ENCODE data around the gene PTPN1. TPM values are rescaled to one million over a fixed set of nuclear protein-coding genes. Genes with fewer than 3 reads are reported as not detected.

The PTPN1 gene
- total RNA-seq, 2 donors from 2014 or later: 33.2 to 37.9 TPM

GRCh38 chr20:50604451-50604850 is 94.3 kb downstream of the PTPN1 start:
- H3K9ac ChIP-seq (ENCODE audit: low read depth in 2 of 2, low read length in 2 of 2): no peak overlapping the region
- H3K4me1 ChIP-seq: no peaks in the 10 kb centered on the region
- TF ChIP-seq, protein P1, sequence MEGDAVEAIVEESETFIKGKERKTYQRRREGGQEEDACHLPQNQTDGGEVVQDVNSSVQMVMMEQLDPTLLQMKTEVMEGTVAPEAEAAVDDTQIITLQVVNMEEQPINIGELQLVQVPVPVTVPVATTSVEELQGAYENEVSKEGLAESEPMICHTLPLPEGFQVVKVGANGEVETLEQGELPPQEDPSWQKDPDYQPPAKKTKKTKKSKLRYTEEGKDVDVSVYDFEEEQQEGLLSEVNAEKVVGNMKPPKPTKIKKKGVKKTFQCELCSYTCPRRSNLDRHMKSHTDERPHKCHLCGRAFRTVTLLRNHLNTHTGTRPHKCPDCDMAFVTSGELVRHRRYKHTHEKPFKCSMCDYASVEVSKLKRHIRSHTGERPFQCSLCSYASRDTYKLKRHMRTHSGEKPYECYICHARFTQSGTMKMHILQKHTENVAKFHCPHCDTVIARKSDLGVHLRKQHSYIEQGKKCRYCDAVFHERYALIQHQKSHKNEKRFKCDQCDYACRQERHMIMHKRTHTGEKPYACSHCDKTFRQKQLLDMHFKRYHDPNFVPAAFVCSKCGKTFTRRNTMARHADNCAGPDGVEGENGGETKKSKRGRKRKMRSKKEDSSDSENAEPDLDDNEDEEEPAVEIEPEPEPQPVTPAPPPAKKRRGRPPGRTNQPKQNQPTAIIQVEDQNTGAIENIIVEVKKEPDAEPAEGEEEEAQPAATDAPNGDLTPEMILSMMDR (IDR thresholded peaks at IDR 0.05): no peak
- DNase-seq: no peak
- H3K27ac ChIP-seq: no peak overlapping the region
- no peaks in the 10 kb centered on the region for H3K36me3 ChIP-seq
- H3K9me3 ChIP-seq: no peaks in the 10 kb centered on the region
- intact Hi-C loops (cut with DNase I): no loop called here
- no peaks in the 10 kb centered on the region for H3K27me3 ChIP-seq
- H3K4me3 ChIP-seq: no peak overlapping the region

DNA sequence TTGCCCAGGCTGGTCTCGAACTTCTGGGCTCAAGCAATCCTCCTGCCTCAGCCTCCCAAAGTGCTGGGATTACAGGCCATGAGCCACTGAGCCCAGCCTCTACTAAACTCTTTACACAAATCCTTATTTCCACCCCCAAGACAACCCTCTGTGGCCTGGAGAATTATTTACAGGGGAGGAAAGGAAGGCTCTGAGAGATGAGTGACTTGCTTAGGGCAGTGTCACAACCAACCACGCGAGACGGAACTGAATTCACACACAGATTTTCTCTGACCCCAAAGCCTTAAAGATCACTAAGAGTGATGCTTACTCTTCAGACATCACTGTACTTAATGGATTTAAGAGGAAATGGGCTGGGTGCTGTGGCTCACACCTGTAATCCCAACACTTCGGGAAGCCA is 95.0 kb downstream of the PTPN1 start:
- Histone ChIP-seq H3K4me1 (no peaks in the 10 kb centered on the region), H3K9me3 (no peaks in the 10 kb centered on the region), H3K36me3 (no peaks in the 10 kb centered on the region), H3K27ac (no peak overlapping the region), H3K4me3 (no peak overlapping the region), H3K9ac (ENCODE audit: low read depth in 2 of 2, low read length in 2 of 2) (no peak overlapping the region), H3K27me3 (no peaks in the 10 kb centered on the region)
- intact Hi-C loops (cut with DNase I): no loop called here
- TF ChIP-seq, protein P1 (IDR thresholded peaks at IDR 0.05): no peak
- no peak for DNase-seq

GRCh38 chr20:50607436-50607835 is 97.3 kb downstream of the PTPN1 start:
- Histone ChIP-seq H3K9me3 (no peaks in the 10 kb centered on the region), H3K9ac (ENCODE audit: low read depth in 2 of 2, low read length in 2 of 2) (no peak overlapping the region), H3K4me3 (no peak overlapping the region), H3K4me1 (no peaks in the 10 kb centered on the region), H3K36me3 (no peaks in the 10 kb centered on the region), H3K27me3 (no peaks in the 10 kb centered on the region), H3K27ac (no peak overlapping the region)
- TF ChIP-seq, protein P1 (IDR thresholded peaks at IDR 0.05): no peak
- intact Hi-C loops (cut with DNase I): no loop called here
- DNase-seq: no peak

- intact Hi-C loops (cut with DNase I): no loop called here
- no peak for DNase-seq
Observed at GRCh38 chr20:50607850-50608749, 97.9 kb downstream of the PTPN1 start.

GRCh38 chr20:50608750-50609104 is 98.5 kb downstream of the PTPN1 start:
- no peak overlapping the region for H3K27ac ChIP-seq
- intact Hi-C loops (cut with DNase I): no loop called here

More at GRCh38 chr20:50607850-50608749, 97.9 kb downstream of the PTPN1 start:
- H3K9ac ChIP-seq (ENCODE audit: low read depth in 2 of 2, low read length in 2 of 2): no peak overlapping the region
- H3K27me3 ChIP-seq: no peaks in the 10 kb centered on the region
- no peak overlapping the region for H3K4me3 ChIP-seq
- no peaks in the 10 kb centered on the region for H3K9me3 ChIP-seq
- no peak overlapping the region for H3K27ac ChIP-seq
- TF ChIP-seq, protein P1 (IDR thresholded peaks at IDR 0.05): no peak
- H3K36me3 ChIP-seq: no peaks in the 10 kb centered on the region
- no peaks in the 10 kb centered on the region for H3K4me1 ChIP-seq

More at GRCh38 chr20:50608750-50609104, 98.5 kb downstream of the PTPN1 start:
- Histone ChIP-seq H3K27me3 (no peaks in the 10 kb centered on the region), H3K4me1 (no peaks in the 10 kb centered on the region), H3K9ac (ENCODE audit: low read depth in 2 of 2, low read length in 2 of 2) (no peak overlapping the region), H3K4me3 (no peak overlapping the region), H3K9me3 (no peaks in the 10 kb centered on the region), H3K36me3 (no peaks in the 10 kb centered on the region)
- TF ChIP-seq, protein P1 (IDR thresholded peaks at IDR 0.05): no peak
- DNase-seq: no peak

Data from colonic mucosa (tissue), 4 donors.